ENCODE measurements around the gene XXYLT1. TPM values are rescaled to one million over a fixed set of nuclear protein-coding genes. Genes with fewer than 3 reads are reported as not detected.

Gene XXYLT1
- total RNA-seq, 1 experiment from 2014 or later = 10.9 TPM

GRCh38 chr3:195140816-195141793 is 129.9 kb downstream of the XXYLT1 start:
- Histone ChIP-seq H3K4me2 (ENCODE audit: low read length) (no peak overlapping the region), H2AFZ (ENCODE audit: low read depth, low read length, poor library complexity, severe bottlenecking) (no peak overlapping the region), H3K9ac (ENCODE audit: low read length) (no peak overlapping the region), H3K27me3 (ENCODE audit: insufficient read depth, low read length) (no peaks in the 10 kb centered on the region), H4K20me1 (ENCODE audit: insufficient read depth) (no peaks in the 10 kb centered on the region), H3K27ac (ENCODE audit: low read depth, low read length) (no peak overlapping the region), H3K4me3 (replicated peaks in 1 of 2; ENCODE audit: low read depth in 1 of 2, low read length in 2 of 2) (no peak overlapping the region), H3K79me2 (ENCODE audit: insufficient read depth, low read length) (no peaks in the 10 kb centered on the region), H3K9me2 (ENCODE audit: insufficient read depth) (no peaks in the 10 kb centered on the region), H3K4me1 (ENCODE audit: control insufficient read depth in 1 of 2, insufficient read depth in 2 of 2, low read length in 2 of 2) (peaks cover 0 to 8% of the 10 kb centered on the region in 2 experiments; a peak in 1 of 4 replicates), H3K9me3 (ENCODE audit: control insufficient read depth in 1 of 2, insufficient read depth in 1 of 2, low read depth in 1 of 2, low read length in 2 of 2) (peaks cover 0 to 8% of the 10 kb centered on the region in 2 experiments; a peak in 1 of 4 replicates), H3K36me3 (ENCODE audit: control insufficient read depth in 1 of 2, insufficient read depth in 2 of 2, low read length in 2 of 2) (no peaks in the 10 kb centered on the region)
- POLR2A ChIA-PET = no interaction called here
- DNase-seq (ENCODE audit: low read depth, low spot score) (no peak), ATAC-seq (no peak)
- CTCF ChIA-PET = no interaction called here
- no peak for TF ChIP-seq ELF1 (IDR thresholded peaks at IDR 0.05; ENCODE audit: borderline replicate concordance, low read depth)
- no peak for TF ChIP-seq ZFX (IDR thresholded peaks at IDR 0.05)
- TF ChIP-seq RAD21 (IDR thresholded peaks at IDR 0.05; ENCODE audit: low read depth) = no peak
- TF ChIP-seq, protein P1, sequence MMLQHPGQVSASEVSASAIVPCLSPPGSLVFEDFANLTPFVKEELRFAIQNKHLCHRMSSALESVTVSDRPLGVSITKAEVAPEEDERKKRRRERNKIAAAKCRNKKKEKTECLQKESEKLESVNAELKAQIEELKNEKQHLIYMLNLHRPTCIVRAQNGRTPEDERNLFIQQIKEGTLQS (IDR thresholded peaks at IDR 0.05) = no peak
- TF ChIP-seq REST (IDR thresholded peaks at IDR 0.05; ENCODE audit: low read depth) = no peak
- no peak for TF ChIP-seq ZNF274 (IDR thresholded peaks at IDR 0.05; ENCODE audit: low read depth, low read length)
- no peak for TF ChIP-seq ZBTB33 (IDR thresholded peaks at IDR 0.05; ENCODE audit: extremely low read depth, insufficient replicate concordance, low read length)
- TF ChIP-seq SRF (IDR thresholded peaks at IDR 0.05; ENCODE audit: low read depth) = no peak
- TF ChIP-seq EZH2 (IDR thresholded peaks at IDR 0.05) = no peak
- TF ChIP-seq EGR1 (IDR thresholded peaks at IDR 0.05; ENCODE audit: low read depth) = no peak
- TF ChIP-seq MAX (IDR thresholded peaks at IDR 0.05) = no peak
- no peak for TF ChIP-seq POLR2AphosphoS5 (IDR thresholded peaks at IDR 0.05; ENCODE audit: low read depth, low read length)
- no peak for TF ChIP-seq FOSL1 (IDR thresholded peaks at IDR 0.05; ENCODE audit: low read depth)
- TF ChIP-seq EZH2phosphoT487 (IDR thresholded peaks at IDR 0.05; ENCODE audit: borderline replicate concordance) = no peak
- TF ChIP-seq CBX3 (IDR thresholded peaks at IDR 0.05; ENCODE audit: low read depth) = no peak
- no peak for TF ChIP-seq JUND (IDR thresholded peaks at IDR 0.05)
- no peak for TF ChIP-seq SIN3A (IDR thresholded peaks at IDR 0.05; ENCODE audit: low read depth)
- no peak for TF ChIP-seq POLR2A (IDR thresholded peaks at IDR 0.05; ENCODE audit: borderline replicate concordance, extremely low read depth, insufficient read depth, insufficient read length)
- no peak for TF ChIP-seq CEBPB (IDR thresholded peaks at IDR 0.05; ENCODE audit: low read depth)
- TF ChIP-seq, protein P2, sequence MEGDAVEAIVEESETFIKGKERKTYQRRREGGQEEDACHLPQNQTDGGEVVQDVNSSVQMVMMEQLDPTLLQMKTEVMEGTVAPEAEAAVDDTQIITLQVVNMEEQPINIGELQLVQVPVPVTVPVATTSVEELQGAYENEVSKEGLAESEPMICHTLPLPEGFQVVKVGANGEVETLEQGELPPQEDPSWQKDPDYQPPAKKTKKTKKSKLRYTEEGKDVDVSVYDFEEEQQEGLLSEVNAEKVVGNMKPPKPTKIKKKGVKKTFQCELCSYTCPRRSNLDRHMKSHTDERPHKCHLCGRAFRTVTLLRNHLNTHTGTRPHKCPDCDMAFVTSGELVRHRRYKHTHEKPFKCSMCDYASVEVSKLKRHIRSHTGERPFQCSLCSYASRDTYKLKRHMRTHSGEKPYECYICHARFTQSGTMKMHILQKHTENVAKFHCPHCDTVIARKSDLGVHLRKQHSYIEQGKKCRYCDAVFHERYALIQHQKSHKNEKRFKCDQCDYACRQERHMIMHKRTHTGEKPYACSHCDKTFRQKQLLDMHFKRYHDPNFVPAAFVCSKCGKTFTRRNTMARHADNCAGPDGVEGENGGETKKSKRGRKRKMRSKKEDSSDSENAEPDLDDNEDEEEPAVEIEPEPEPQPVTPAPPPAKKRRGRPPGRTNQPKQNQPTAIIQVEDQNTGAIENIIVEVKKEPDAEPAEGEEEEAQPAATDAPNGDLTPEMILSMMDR (IDR thresholded peaks at IDR 0.05 in 2 of 3, conservative IDR thresholded peaks at IDR 0.05 in 1 of 3; ENCODE audit: borderline replicate concordance in 1 of 3, insufficient read depth in 1 of 3, low read depth in 2 of 3, low read length in 2 of 3) = no peak
- RAD21 ChIA-PET (ENCODE audit: low non-redundant PET in 1 of 2, low total read pairs in 2 of 2, uncharacterized antibody in 2 of 2, unreplicated experiment in 2 of 2) = no interaction called here
- no TSS peak for BruUV-seq (replicated peaks)
- intact Hi-C loops (cut with micrococcal nuclease) = no loop called here

All from HCT116 (cell line).